GM12878 (cell line): ENCODE measurements around the gene TACR1.

Experiments
- BCL11A ChIP-seq: IDR thresholded peaks from 2 replicates; pipeline ENCODE4 v1.6.1; 2011; ENCODE audit warnings: low read depth, low read length
- EP300 ChIP-seq, 2 experiments: fragments of 150-350 bp in 1 of 2; IDR thresholded peaks; 2 replicates each; pipeline ENCODE4 v1.6.1; 2011 to 2012; ENCODE audit warnings: low read depth in 2 of 2, low read length in 2 of 2, borderline replicate concordance in 1 of 2, improper control_type of control experiment in 1 of 2, inconsistent platforms in 1 of 2; ENCODE audit not compliant: control insufficient read depth in 1 of 2
- MXI1 ChIP-seq: fragments of 150-350 bp; IDR thresholded peaks from 2 replicates; pipeline ENCODE4 v1.6.1; 2011; ENCODE audit warnings: low read depth, mild to moderate bottlenecking, inconsistent platforms, low read length, improper control_type of control experiment
- RB1 ChIP-seq: fragments of 450-650 bp; formaldehyde crosslinking; IDR thresholded peaks from 2 replicates; pipeline ENCODE4 v1.6.1; 2017; ENCODE audit warnings: mild to moderate bottlenecking, borderline replicate concordance
- TAF1 ChIP-seq: IDR thresholded peaks from 2 replicates; pipeline ENCODE4 v1.6.1; 2011; ENCODE audit warnings: mild to moderate bottlenecking, low read depth, low read length, borderline replicate concordance
- ZNF384 ChIP-seq: IDR thresholded peaks from 2 replicates; pipeline ENCODE4 v1.6.1; 2012; ENCODE audit warnings: low read depth, mild to moderate bottlenecking, low read length, improper control_type of control experiment, borderline replicate concordance
- TF ChIP-seq, protein P1 (sequence below): fragments of 450-650 bp; IDR thresholded peaks from 2 replicates; pipeline ENCODE4 v1.6.1; 2016; ENCODE audit warnings: mild to moderate bottlenecking, moderate library complexity, borderline replicate concordance
- TF ChIP-seq, protein P2 (sequence below), 3 experiments: IDR thresholded peaks in 2 of 3; conservative IDR thresholded peaks in 1 of 3; 2 replicates each; pipeline ENCODE4 v1.5.1; 2011; ENCODE audit warnings: low read depth in 3 of 3, low read length in 3 of 3, mild to moderate bottlenecking in 3 of 3, control low read depth in 2 of 3, moderate library complexity in 2 of 3, inconsistent platforms in 1 of 3, mixed read lengths in 1 of 3; ENCODE audit not compliant: control insufficient read depth in 2 of 3, insufficient read depth in 1 of 3; ENCODE audit errors: extremely low read depth in 1 of 3
- TF ChIP-seq, protein P3 (sequence below): IDR thresholded peaks from 2 replicates; pipeline ENCODE4 v1.6.1; 2012; ENCODE audit warnings: low read length, inconsistent platforms
- TF ChIP-seq, protein P4 (sequence below): IDR thresholded peaks from 2 replicates; pipeline ENCODE4 v1.6.1; 2012; ENCODE audit warnings: low read depth, low read length, improper control_type of control experiment

DNA sequence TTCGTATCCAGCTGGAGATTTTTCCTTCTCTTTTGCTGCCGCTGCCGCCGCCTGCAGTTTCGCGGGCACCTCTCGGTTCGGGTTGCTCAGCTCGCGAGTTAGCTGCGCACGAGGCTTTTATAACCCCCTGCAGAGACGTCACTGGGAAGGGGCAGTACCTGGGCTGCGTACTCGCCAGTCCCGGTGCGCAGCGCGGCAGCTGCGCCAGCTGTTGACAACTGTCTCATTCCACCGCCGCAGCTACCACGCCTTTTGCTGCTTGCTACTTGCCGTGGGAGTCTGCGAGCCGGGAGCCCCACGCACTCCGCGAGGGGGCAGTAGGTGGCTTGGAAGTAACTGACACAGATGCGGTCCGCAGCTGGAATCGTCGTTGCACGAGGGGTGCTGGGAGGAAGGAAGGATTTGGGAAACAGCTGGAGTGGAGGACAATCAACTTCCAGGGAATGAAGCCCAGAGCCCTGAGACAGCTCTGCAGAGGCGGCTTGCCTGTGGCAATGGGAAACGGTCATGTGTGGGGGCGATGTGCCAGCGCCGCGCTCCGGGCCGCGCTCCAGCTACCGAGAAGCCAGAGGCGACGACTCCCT is at the start of gene TACR1:
- TF ChIP-seq, protein P1, sequence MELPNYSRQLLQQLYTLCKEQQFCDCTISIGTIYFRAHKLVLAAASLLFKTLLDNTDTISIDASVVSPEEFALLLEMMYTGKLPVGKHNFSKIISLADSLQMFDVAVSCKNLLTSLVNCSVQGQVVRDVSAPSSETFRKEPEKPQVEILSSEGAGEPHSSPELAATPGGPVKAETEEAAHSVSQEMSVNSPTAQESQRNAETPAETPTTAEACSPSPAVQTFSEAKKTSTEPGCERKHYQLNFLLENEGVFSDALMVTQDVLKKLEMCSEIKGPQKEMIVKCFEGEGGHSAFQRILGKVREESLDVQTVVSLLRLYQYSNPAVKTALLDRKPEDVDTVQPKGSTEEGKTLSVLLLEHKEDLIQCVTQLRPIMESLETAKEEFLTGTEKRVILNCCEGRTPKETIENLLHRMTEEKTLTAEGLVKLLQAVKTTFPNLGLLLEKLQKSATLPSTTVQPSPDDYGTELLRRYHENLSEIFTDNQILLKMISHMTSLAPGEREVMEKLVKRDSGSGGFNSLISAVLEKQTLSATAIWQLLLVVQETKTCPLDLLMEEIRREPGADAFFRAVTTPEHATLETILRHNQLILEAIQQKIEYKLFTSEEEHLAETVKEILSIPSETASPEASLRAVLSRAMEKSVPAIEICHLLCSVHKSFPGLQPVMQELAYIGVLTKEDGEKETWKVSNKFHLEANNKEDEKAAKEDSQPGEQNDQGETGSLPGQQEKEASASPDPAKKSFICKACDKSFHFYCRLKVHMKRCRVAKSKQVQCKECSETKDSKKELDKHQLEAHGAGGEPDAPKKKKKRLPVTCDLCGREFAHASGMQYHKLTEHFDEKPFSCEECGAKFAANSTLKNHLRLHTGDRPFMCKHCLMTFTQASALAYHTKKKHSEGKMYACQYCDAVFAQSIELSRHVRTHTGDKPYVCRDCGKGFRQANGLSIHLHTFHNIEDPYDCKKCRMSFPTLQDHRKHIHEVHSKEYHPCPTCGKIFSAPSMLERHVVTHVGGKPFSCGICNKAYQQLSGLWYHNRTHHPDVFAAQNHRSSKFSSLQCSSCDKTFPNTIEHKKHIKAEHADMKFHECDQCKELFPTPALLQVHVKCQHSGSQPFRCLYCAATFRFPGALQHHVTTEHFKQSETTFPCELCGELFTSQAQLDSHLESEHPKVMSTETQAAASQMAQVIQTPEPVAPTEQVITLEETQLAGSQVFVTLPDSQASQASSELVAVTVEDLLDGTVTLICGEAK: no peak
- peak; percentile 52 for TF ChIP-seq MXI1
- 0 out of 4 replicates have a peak, but pooled peaks of 1 of the 2 experiments have one; percentile 22 for TF ChIP-seq EP300 (IDR thresholded peaks at IDR 0.05; ENCODE audit: borderline replicate concordance in 1 of 2, control insufficient read depth in 1 of 2, low read depth in 2 of 2, low read length in 2 of 2)
- no peak for TF ChIP-seq ZNF384
- no peak for TF ChIP-seq BCL11A
- TF ChIP-seq, protein P2, sequence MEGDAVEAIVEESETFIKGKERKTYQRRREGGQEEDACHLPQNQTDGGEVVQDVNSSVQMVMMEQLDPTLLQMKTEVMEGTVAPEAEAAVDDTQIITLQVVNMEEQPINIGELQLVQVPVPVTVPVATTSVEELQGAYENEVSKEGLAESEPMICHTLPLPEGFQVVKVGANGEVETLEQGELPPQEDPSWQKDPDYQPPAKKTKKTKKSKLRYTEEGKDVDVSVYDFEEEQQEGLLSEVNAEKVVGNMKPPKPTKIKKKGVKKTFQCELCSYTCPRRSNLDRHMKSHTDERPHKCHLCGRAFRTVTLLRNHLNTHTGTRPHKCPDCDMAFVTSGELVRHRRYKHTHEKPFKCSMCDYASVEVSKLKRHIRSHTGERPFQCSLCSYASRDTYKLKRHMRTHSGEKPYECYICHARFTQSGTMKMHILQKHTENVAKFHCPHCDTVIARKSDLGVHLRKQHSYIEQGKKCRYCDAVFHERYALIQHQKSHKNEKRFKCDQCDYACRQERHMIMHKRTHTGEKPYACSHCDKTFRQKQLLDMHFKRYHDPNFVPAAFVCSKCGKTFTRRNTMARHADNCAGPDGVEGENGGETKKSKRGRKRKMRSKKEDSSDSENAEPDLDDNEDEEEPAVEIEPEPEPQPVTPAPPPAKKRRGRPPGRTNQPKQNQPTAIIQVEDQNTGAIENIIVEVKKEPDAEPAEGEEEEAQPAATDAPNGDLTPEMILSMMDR (IDR thresholded peaks at IDR 0.05 in 2 of 3, conservative IDR thresholded peaks at IDR 0.05 in 1 of 3; ENCODE audit: control insufficient read depth in 2 of 3, extremely low read depth in 1 of 3, insufficient read depth in 1 of 3, low read depth in 3 of 3, low read length in 3 of 3): peak; percentile 56 to 69 (median 64)
- no peak for TF ChIP-seq TAF1
- TF ChIP-seq, protein P3, sequence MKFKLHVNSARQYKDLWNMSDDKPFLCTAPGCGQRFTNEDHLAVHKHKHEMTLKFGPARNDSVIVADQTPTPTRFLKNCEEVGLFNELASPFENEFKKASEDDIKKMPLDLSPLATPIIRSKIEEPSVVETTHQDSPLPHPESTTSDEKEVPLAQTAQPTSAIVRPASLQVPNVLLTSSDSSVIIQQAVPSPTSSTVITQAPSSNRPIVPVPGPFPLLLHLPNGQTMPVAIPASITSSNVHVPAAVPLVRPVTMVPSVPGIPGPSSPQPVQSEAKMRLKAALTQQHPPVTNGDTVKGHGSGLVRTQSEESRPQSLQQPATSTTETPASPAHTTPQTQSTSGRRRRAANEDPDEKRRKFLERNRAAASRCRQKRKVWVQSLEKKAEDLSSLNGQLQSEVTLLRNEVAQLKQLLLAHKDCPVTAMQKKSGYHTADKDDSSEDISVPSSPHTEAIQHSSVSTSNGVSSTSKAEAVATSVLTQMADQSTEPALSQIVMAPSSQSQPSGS: no peak
- TF ChIP-seq, protein P4, sequence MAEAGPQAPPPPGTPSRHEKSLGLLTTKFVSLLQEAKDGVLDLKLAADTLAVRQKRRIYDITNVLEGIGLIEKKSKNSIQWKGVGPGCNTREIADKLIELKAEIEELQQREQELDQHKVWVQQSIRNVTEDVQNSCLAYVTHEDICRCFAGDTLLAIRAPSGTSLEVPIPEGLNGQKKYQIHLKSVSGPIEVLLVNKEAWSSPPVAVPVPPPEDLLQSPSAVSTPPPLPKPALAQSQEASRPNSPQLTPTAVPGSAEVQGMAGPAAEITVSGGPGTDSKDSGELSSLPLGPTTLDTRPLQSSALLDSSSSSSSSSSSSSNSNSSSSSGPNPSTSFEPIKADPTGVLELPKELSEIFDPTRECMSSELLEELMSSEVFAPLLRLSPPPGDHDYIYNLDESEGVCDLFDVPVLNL: no peak
- TF ChIP-seq RB1: no peak
